ENCODE measurements around the gene CLIP3. TPM values are rescaled to one million over a fixed set of nuclear protein-coding genes. Genes with fewer than 3 reads are reported as not detected.
A peak's percentile ranks its signal among the peaks of the same experiment; 100 is the strongest.

CLIP3 gene
- total RNA-seq, 1 donor from 2014 or later = 59.0 TPM

DNA sequence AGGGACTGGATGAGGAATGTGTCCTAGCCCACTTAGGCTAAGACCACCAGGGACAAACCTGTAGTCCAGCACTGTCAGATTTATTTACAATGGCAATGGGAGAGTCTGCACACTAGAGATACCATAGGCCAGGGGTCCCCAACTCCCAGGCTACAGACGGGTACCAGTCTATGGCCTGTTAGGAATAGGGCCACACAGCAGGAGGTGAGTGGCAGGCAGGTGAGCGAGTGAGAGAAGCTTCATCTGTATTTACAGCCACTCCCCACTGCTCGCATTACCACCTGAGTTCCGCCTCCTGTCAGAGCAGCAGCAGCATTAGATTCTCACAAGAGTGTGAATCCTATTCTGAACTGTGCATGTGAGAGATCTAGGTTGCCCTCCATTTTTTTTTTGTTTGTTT, 19.0 kb upstream of the CLIP3 start:
- no peaks in the 10 kb centered on the region for H3K36me3 Mint-ChIP-seq (ENCODE audit: low read depth)
- H3K4me3 Mint-ChIP-seq (ENCODE audit: unreplicated experiment) = no peak overlapping the region
- H3K27ac Mint-ChIP-seq (ENCODE audit: unreplicated experiment) = no peak overlapping the region
- H3K9me3 Mint-ChIP-seq (ENCODE audit: low read depth) = no peaks in the 10 kb centered on the region
- H3K4me1 Mint-ChIP-seq (ENCODE audit: low read depth) = peaks cover 34% of the 10 kb centered on the region
- DNase-seq (ENCODE audit: low spot score) = no peak
- no peaks in the 10 kb centered on the region for H3K27me3 Mint-ChIP-seq (ENCODE audit: low read depth)
- TF ChIP-seq, protein P1, sequence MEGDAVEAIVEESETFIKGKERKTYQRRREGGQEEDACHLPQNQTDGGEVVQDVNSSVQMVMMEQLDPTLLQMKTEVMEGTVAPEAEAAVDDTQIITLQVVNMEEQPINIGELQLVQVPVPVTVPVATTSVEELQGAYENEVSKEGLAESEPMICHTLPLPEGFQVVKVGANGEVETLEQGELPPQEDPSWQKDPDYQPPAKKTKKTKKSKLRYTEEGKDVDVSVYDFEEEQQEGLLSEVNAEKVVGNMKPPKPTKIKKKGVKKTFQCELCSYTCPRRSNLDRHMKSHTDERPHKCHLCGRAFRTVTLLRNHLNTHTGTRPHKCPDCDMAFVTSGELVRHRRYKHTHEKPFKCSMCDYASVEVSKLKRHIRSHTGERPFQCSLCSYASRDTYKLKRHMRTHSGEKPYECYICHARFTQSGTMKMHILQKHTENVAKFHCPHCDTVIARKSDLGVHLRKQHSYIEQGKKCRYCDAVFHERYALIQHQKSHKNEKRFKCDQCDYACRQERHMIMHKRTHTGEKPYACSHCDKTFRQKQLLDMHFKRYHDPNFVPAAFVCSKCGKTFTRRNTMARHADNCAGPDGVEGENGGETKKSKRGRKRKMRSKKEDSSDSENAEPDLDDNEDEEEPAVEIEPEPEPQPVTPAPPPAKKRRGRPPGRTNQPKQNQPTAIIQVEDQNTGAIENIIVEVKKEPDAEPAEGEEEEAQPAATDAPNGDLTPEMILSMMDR (IDR thresholded peaks at IDR 0.05) = no peak

DNA sequence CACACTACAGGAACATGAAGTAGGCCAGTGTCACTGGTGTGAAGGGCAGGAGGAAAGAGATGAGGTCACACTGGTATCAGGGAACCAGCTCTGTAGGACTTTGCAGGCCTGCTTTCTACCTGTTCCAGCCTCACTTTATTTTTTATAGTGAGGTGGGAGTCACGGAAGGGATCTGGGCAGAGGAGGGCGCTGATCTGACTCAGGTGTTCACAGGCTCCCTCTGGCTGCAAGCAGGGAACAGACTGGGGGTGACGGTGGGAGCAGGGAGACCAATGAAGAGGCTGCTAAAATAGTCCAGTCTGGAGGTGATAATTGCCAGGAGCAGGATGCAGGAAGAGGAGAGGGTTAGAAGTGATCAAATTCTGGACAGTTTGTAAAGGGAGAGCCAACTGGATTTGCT, 18.6 kb upstream of the CLIP3 start:
- Mint-ChIP-seq H3K27ac (ENCODE audit: unreplicated experiment) (no peak overlapping the region), H3K4me3 (ENCODE audit: unreplicated experiment) (no peak overlapping the region), H3K36me3 (ENCODE audit: low read depth) (no peaks in the 10 kb centered on the region), H3K4me1 (ENCODE audit: low read depth) (peaks cover 35% of the 10 kb centered on the region), H3K9me3 (ENCODE audit: low read depth) (no peaks in the 10 kb centered on the region), H3K27me3 (ENCODE audit: low read depth) (no peaks in the 10 kb centered on the region)
- no peak for DNase-seq (ENCODE audit: low spot score)
- TF ChIP-seq, protein P1 (IDR thresholded peaks at IDR 0.05) = peak; percentile 46

DNA sequence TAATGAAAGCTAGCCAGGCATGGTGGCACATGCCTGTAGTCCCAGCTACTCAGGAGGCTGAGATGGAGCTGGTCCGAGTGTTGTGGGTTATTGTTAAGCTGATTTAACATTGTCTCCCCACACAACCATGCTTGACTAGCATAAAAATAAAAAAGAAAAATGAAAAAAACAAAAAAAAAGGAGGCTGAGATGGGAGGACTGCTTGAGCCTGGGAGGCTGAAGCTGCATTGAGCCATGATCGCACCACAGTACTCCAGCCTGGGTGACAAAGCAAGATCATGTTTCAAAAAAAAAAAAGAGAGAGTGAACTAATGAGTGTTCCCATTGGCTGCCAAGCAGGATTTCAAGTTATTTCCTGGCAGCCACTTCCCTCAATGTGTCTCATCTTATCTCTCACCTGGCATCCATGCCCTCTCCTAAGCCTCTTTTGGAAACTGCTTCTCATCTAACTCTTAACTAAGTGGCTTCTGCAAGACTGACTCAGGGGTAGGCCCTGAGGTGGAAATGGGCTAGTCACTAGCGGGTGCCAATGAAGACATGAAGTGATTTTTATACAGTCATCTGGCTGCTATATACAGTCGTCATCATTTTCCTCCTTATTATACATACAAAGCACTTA, 16.5 kb upstream of the CLIP3 start:
- H3K27me3 Mint-ChIP-seq (ENCODE audit: low read depth) = no peaks in the 10 kb centered on the region
- peaks cover 25% of the 10 kb centered on the region for H3K4me1 Mint-ChIP-seq (ENCODE audit: low read depth)
- TF ChIP-seq, protein P1 (IDR thresholded peaks at IDR 0.05) = no peak
- H3K36me3 Mint-ChIP-seq (ENCODE audit: low read depth) = no peaks in the 10 kb centered on the region
- no peak overlapping the region for H3K4me3 Mint-ChIP-seq (ENCODE audit: unreplicated experiment)
- peaks cover 3% of the 10 kb centered on the region for H3K9me3 Mint-ChIP-seq (ENCODE audit: low read depth)
- no peak for DNase-seq (ENCODE audit: low spot score)
- H3K27ac Mint-ChIP-seq (ENCODE audit: unreplicated experiment) = no peak overlapping the region

DNA sequence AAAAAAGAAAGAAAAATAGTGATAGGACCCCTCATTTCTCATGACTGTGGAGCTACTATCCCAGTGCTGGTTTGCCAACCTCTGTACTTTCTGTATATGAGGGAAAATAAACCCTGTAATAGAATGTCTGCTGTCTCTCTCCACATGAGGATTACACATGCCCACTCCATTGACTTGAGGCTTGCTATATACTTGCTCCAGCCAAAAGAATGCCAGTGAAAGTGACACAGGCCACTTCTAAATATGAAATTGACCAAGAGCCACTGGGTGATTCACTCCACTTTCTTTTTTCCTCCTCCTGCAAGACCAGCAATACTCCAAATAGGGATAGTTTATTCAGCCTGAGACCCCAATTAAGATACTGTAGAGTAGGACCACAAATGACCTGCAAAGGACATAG, 15.2 kb upstream of the CLIP3 start:
- no peak overlapping the region for H3K4me3 Mint-ChIP-seq (ENCODE audit: unreplicated experiment)

DNA sequence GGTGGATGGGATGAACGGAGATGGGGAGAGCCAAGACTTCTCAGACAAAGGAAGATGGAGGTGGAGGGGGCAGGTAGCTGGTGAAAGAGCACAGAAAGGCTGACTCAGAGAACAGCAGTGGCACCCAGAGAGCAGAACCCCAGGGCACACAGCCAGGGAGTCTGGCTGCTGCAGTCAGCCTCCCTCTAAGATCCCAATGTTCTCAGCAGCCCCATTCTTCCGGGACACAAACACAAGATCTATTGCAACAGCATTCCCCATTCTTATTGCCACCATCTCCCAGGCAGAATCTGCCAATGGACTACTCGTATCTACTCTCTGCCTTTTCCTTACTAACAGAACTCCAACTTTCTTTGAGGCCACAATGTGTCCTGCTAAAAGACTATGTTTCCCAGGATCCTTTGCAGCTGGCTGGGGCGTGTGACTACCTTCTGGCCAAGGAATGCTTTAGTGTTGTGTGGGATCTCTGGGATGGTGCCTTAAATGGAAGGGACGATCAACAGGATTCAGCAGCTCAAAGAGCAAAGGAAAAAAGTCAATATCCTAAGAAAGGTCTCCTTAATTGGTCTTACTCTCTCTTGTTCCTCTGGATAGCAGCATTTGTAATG, 13.9 kb upstream of the CLIP3 start:
- no peaks in the 10 kb centered on the region for H3K36me3 Mint-ChIP-seq (ENCODE audit: low read depth)
- peaks cover 3% of the 10 kb centered on the region for H3K9me3 Mint-ChIP-seq (ENCODE audit: low read depth)
- no peak overlapping the region for H3K4me3 Mint-ChIP-seq (ENCODE audit: unreplicated experiment)
- TF ChIP-seq, protein P1 (IDR thresholded peaks at IDR 0.05) = no peak
- no peaks in the 10 kb centered on the region for H3K27me3 Mint-ChIP-seq (ENCODE audit: low read depth)
- no peak for DNase-seq (ENCODE audit: low spot score)
- no peak overlapping the region for H3K27ac Mint-ChIP-seq (ENCODE audit: unreplicated experiment)
- H3K4me1 Mint-ChIP-seq (ENCODE audit: low read depth) = peaks cover 19% of the 10 kb centered on the region

More for the DNA sequence above, 15.2 kb upstream of the CLIP3 start:
- H3K27me3 Mint-ChIP-seq (ENCODE audit: low read depth) = no peaks in the 10 kb centered on the region
- H3K9me3 Mint-ChIP-seq (ENCODE audit: low read depth) = peaks cover 3% of the 10 kb centered on the region
- peaks cover 15% of the 10 kb centered on the region for H3K4me1 Mint-ChIP-seq (ENCODE audit: low read depth)
- TF ChIP-seq, protein P1 (IDR thresholded peaks at IDR 0.05) = no peak
- DNase-seq (ENCODE audit: low spot score) = no peak
- H3K36me3 Mint-ChIP-seq (ENCODE audit: low read depth) = no peaks in the 10 kb centered on the region
- no peak overlapping the region for H3K27ac Mint-ChIP-seq (ENCODE audit: unreplicated experiment)

All from chondrocyte (in vitro differentiated cells).